ENCODE results near the gene SCD. TPM values are rescaled to one million over a fixed set of nuclear protein-coding genes. Genes with fewer than 3 reads are reported as not detected.

SCD gene
- total and polyA plus RNA-seq, 2 experiments from 2014 or later, result 325 to 816 TPM

- Mint-ChIP-seq H3K27ac (no peak overlapping the region), H3K36me3 (ENCODE audit: low read depth) (peaks cover 6% of the 10 kb centered on the region; the same call in 1 of the 3 replicates), H3K4me1 (no peaks in the 10 kb centered on the region), H3K27me3 (ENCODE audit: insufficient read depth, low read depth, poor library complexity) (peaks cover 2% of the 10 kb centered on the region), H3K4me3 (no peak overlapping the region), H3K9me3 (peaks cover 26% of the 10 kb centered on the region; the same call in 2 of the 3 replicates)
- TF ChIP-seq CTCF (conservative IDR thresholded peaks at IDR 0.05; ENCODE audit: low read depth in 2 of 2) (no peak), POLR2AphosphoS5 (IDR thresholded peaks at IDR 0.05; ENCODE audit: low read depth) (no peak), CREB1 (CRISPR knock-in tag; IDR thresholded peaks at IDR 0.05; ENCODE audit: low read depth) (no peak), NANOG (IDR thresholded peaks at IDR 0.05; ENCODE audit: borderline replicate concordance) (no peak), JUNB (IDR thresholded peaks at IDR 0.05; ENCODE audit: unreplicated experiment) (no peak), STAT1 (IDR thresholded peaks at IDR 0.05; ENCODE audit: unreplicated experiment) (no peak), REST (IDR thresholded peaks at IDR 0.05; ENCODE audit: unreplicated experiment) (no peak), ZNF462 (CRISPR knock-in tag; IDR thresholded peaks at IDR 0.05) (no peak), ZNF114 (CRISPR knock-in tag; IDR thresholded peaks at IDR 0.05) (no peak), EZH2 (IDR thresholded peaks at IDR 0.05; ENCODE audit: low read depth, unreplicated experiment) (no peak), ETS1 (IDR thresholded peaks at IDR 0.05) (no peak), EZH2phosphoT487 (IDR thresholded peaks at IDR 0.05; ENCODE audit: unreplicated experiment) (no peak), ZNF331 (CRISPR knock-in tag; IDR thresholded peaks at IDR 0.05; ENCODE audit: low read depth) (no peak)
- H3K4me3 ChIP-seq, result no peak overlapping the region
- H3F3A ChIP-seq (replicated peaks; ENCODE audit: low read depth), result no peaks in the 10 kb centered on the region
- no peaks in the 10 kb centered on the region for H3K27me3 ChIP-seq (ENCODE audit: insufficient read depth)
- no peak for ATAC-seq
- no peaks in the 10 kb centered on the region for H3K36me3 ChIP-seq (ENCODE audit: insufficient read depth)
- no peak overlapping the region for H3K4me2 ChIP-seq
- H4K20me1 ChIP-seq (replicated peaks; ENCODE audit: insufficient read depth), result no peaks in the 10 kb centered on the region
- H3K27ac ChIP-seq (ENCODE audit: low read depth), result no peak overlapping the region
- H3K79me2 ChIP-seq (replicated peaks; ENCODE audit: insufficient read depth), result no peaks in the 10 kb centered on the region
- H3K9me2 ChIP-seq (ENCODE audit: insufficient read depth), result no peaks in the 10 kb centered on the region
- H2AFZ ChIP-seq, result no peak overlapping the region
- H3K4me1 ChIP-seq (ENCODE audit: insufficient read depth), result no peaks in the 10 kb centered on the region
- no peak for DNase-seq (ENCODE audit: low spot score)
These were observed 66.1 kb downstream of the SCD start for GRCh38 chr10:100413173-100413572.

All from GM23338 (cell line).